Lower leg skin (tissue), 4 donors: ENCODE results near the gene ASGR2. TPM values are rescaled to one million over a fixed set of nuclear protein-coding genes. Genes with fewer than 3 reads are reported as not detected.

Experiments used
- DNase-seq, 2 donors: peaks; one replicate each; pipeline ENCODE4 v3.0.0-alpha.2; 2019; ENCODE audit warnings: low spot score in 2 of 2
- H3K4me3 ChIP-seq: fragments of 200-600 bp; sonication (generic); 2 replicates; pipeline ENCODE4 v1.5.1; 2017; ENCODE audit warnings: mild to moderate bottlenecking, low read depth; ENCODE audit not compliant: poor library complexity, severe bottlenecking
- CTCF ChIP-seq, 3 donors: fragments of 450-650 bp; IDR thresholded peaks; one replicate each; pipeline ENCODE4 v1.5.1; 2016; ENCODE audit warnings: antibody characterized with exemption in 3 of 3, mild to moderate bottlenecking in 3 of 3, moderate library complexity in 2 of 3
- POLR2A ChIP-seq, 2 donors: fragments of 450-650 bp; IDR thresholded peaks; one replicate each; pipeline ENCODE4 v1.6.1; 2016 to 2017; ENCODE audit warnings: antibody characterized with exemption in 2 of 2, mild to moderate bottlenecking in 1 of 2, moderate library complexity in 1 of 2
- WGBS, 2 donors: methylation state at CpG; one replicate each; pipeline ENCODE4 v1.1.5; 2018; 5-methylcytosine and 5-hydroxymethylcytosine counted together
- intact Hi-C: fragments of 100-400 bp; cut with DNase I; formaldehyde crosslinking; loops from one replicate; pipeline ENCODE4 v1.15.0; 2023; ENCODE audit warnings: low total_unique reads
- total RNA-seq, 4 donors: library from RNA; depleted of rRNA; stranded (reverse); fragments of >200 nt; gene quantifications; one replicate each; pipeline ENCODE4 v1.1.0, GENCODE V29; 2016

ASGR2 gene
- total RNA-seq, 4 donors from 2014 or later: 6.7 to 10.1 (median 8.7) TPM

GRCh38 chr17:7144213-7144612, 29.6 kb upstream of the ASGR2 start:
- DNase-seq: no peak
- TF ChIP-seq CTCF (IDR thresholded peaks at IDR 0.05): no peak
- no peak for TF ChIP-seq POLR2A (IDR thresholded peaks at IDR 0.05)
- intact Hi-C loops: no loop called here
- 69 to 78% methylated on average over 11 of the region's 11 CpGs for WGBS, 2 donors
- no peak overlapping the region for H3K4me3 ChIP-seq

GRCh38 chr17:7141824-7142223, 27.2 kb upstream of the ASGR2 start:
- H3K4me3 ChIP-seq: no peak overlapping the region
- 43 to 48% methylated on average over 10 of the region's 10 CpGs for WGBS, 2 donors
- intact Hi-C loops: no loop called here

DNA sequence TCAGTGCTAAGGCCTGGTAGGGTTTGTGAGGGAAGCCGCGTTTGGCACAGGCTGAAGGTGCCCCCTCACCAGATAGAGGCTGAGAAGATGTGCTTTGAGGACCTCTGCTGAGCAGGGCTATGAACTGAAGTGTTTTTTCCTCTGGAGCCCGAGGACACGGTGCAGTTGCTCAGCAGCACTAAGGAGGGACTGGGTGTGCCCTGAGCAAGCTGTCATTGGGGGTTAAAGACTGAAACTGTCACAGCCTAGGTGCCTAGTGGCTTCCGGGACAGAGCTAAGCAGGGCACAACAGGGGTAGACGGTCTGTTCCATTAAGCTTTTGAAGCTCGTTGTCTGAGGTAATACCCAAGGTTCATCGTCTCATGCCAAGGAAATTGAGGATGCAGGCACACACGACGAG, 24.8 kb upstream of the ASGR2 start:
- intact Hi-C loops: no loop called here
- no peak for DNase-seq
- WGBS, 2 donors: 54 to 60% methylated on average over 10 of the region's 10 CpGs
- no peak overlapping the region for H3K4me3 ChIP-seq
- TF ChIP-seq CTCF (IDR thresholded peaks at IDR 0.05): no peak
- no peak for TF ChIP-seq POLR2A (IDR thresholded peaks at IDR 0.05)

More at GRCh38 chr17:7141824-7142223, 27.2 kb upstream of the ASGR2 start:
- DNase-seq: no peak
- no peak for TF ChIP-seq CTCF (IDR thresholded peaks at IDR 0.05)
- no peak for TF ChIP-seq POLR2A (IDR thresholded peaks at IDR 0.05)

DNA sequence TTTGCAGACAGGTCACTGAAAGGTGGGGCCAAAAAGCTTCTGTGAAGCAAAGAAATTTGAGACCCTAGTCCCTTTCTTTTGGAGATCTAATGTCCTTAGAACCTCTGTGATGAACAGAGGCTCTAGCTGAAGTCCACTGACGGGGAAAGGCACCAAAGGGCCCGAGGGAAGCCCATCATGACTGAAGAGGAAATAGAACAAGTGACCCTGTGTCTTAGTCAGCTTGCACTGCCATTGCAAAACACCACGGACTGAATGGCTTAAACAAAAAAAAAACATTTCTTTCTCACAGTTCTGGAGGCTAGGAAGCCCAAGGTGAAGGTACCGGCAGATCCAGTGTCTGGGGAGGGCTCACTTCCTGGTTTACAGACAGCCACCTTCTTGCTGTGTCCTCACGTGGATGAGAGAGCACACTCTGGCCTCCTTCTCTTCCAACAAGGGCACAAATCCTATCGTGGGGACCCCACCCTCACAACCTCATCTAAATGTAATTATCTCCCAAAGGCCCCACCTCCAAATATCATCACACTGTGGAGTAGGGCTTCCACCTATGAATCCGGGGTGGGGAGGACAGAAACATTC, 24.3 kb upstream of the ASGR2 start:
- no peak for TF ChIP-seq CTCF (IDR thresholded peaks at IDR 0.05)
- no peak for DNase-seq
- no peak overlapping the region for H3K4me3 ChIP-seq
- intact Hi-C loops: no loop called here
- 64% methylated on average over 7 of the region's 7 CpGs for WGBS, 2 donors

DNA sequence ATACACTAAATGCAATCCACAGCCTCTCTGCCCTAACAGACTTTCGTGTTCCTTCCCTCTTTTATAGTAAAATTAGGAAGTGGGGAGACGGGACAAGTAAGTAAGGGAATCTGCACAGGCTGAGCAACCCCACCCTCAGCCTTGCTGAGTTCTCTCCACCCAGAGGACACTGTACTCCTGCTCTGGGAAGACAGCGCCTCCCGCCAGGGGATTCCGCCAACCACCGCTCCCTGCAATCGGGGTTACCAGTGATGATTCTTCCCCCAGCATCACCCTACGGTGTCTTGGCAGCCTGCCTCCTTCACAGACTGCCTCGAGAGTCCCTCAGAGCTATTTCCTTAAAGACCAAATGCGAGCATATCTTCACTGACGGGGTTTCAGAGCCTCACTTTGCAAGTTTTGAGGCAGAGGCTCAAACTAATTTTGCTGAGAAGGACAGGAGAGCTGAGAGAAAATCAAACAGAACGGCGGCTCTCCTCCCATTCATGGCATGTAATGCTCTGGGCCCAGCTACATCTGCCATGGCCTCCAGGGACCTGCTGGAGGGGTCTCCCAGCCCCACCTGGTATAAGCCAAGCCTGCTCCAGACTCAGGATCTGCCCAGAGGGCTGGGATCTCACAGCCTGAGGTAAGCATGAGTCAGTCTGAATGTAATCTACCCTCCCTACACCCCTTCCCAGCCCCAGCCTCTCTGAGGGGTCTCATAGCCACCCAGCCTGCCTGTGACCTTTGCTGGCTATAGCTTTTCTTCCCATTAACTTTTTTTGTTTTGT, 22.7 kb upstream of the ASGR2 start:
- no peak overlapping the region for H3K4me3 ChIP-seq
- no peak for TF ChIP-seq POLR2A (IDR thresholded peaks at IDR 0.05)
- TF ChIP-seq CTCF (IDR thresholded peaks at IDR 0.05): no peak
- DNase-seq: no peak
- intact Hi-C loops: no loop called here
- WGBS, 2 donors: 28 to 32% methylated on average over 12 to 13 of the region's 13 CpGs
